GM12878 (cell line): ENCODE results near the gene RAB3IL1.

Experiments
- ETV6 ChIP-seq, 2 experiments: fragments of 450-650 bp in 1 of 2; IDR thresholded peaks in 1 of 2; conservative IDR thresholded peaks in 1 of 2; 2 replicates each; pipeline ENCODE4 v1.6.1; 2014; ENCODE audit warnings: antibody characterized with exemption in 1 of 2, borderline replicate concordance in 1 of 2, low read depth in 1 of 2, mild to moderate bottlenecking in 1 of 2, moderate library complexity in 1 of 2
- TF ChIP-seq, protein P1 (sequence below): fragments of 450-650 bp; IDR thresholded peaks from 2 replicates; pipeline ENCODE4 v1.6.1; 2018; ENCODE audit warnings: mild to moderate bottlenecking, low read depth, moderate library complexity; ENCODE audit not compliant: partially characterized antibody

DNA sequence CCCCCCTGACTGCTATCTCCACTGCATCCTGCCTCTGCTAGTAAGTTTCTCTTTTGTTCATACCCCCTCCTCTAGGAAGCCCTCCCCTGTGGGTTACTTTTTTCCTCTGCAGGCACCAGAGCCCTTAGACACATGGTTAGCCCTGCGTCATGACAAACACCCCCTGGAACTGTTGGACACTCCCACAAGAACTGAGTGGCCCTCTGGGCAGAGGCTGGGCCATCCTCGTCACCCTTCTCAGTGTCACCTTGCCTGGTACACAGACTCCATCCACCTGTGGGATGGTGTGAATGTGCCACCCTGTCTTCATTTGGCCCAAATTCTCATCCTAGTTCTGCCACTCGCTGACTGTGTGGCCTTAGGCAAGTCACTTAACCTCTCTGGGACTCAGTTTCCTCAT, 4.1 kb upstream of the RAB3IL1 start:
- TF ChIP-seq ETV6 (conservative IDR thresholded peaks at IDR 0.05 in 1 of 2, IDR thresholded peaks at IDR 0.05 in 1 of 2; ENCODE audit: borderline replicate concordance in 1 of 2, low read depth in 1 of 2), result no peak
- TF ChIP-seq, protein P1, sequence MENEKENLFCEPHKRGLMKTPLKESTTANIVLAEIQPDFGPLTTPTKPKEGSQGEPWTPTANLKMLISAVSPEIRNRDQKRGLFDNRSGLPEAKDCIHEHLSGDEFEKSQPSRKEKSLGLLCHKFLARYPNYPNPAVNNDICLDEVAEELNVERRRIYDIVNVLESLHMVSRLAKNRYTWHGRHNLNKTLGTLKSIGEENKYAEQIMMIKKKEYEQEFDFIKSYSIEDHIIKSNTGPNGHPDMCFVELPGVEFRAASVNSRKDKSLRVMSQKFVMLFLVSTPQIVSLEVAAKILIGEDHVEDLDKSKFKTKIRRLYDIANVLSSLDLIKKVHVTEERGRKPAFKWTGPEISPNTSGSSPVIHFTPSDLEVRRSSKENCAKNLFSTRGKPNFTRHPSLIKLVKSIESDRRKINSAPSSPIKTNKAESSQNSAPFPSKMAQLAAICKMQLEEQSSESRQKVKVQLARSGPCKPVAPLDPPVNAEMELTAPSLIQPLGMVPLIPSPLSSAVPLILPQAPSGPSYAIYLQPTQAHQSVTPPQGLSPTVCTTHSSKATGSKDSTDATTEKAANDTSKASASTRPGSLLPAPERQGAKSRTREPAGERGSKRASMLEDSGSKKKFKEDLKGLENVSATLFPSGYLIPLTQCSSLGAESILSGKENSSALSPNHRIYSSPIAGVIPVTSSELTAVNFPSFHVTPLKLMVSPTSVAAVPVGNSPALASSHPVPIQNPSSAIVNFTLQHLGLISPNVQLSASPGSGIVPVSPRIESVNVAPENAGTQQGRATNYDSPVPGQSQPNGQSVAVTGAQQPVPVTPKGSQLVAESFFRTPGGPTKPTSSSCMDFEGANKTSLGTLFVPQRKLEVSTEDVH, result no peak
